ENCODE data around the gene SLC38A3.

DNA sequence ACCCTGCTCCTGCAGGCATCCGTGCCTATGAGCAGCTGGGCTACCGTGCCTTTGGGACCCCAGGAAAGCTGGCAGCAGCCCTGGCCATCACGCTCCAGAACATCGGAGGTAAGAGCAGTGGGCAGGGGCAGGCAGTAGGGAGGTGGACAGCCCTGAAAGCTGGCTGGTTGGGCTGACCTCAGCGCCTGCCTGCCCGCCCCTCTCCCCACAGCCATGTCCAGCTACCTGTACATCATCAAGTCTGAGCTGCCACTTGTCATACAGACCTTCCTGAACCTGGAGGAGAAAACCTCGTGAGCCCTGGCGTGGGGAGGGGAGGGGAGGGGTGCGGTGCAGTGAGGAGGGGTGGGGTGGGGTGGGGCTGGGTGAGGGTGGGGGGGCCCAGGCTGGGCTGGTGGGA lies 10.5 kb downstream of the SLC38A3 start:
- no peak for TF ChIP-seq FOSL1 (IDR thresholded peaks at IDR 0.05; ENCODE audit: insufficient read depth, low read depth, low read length)
- no peak for TF ChIP-seq EZH2 (IDR thresholded peaks at IDR 0.05; ENCODE audit: low read depth, low read length, severe bottlenecking)
- TF ChIP-seq EP300 (IDR thresholded peaks at IDR 0.05; ENCODE audit: borderline replicate concordance in 1 of 2, low read depth in 2 of 2, low read length in 2 of 2), result no peak
- no peak for TF ChIP-seq SIX5 (IDR thresholded peaks at IDR 0.05; ENCODE audit: low read depth, low read length)
- TF ChIP-seq RFX5 (IDR thresholded peaks at IDR 0.05; ENCODE audit: borderline replicate concordance, low read depth, low read length), result no peak

Data from H1 (cell line).